HEK293T (cell line): ENCODE results near the gene EXOSC7.

ENCODE experiments used
- ARNT ChIP-seq: fragments of 450-650 bp; IDR thresholded peaks from 2 replicates; pipeline ENCODE4 v1.6.1; 2017; ENCODE audit warnings: mild to moderate bottlenecking
- BHLHE40 ChIP-seq: fragments of 450-650 bp; IDR thresholded peaks from 2 replicates; pipeline ENCODE4 v1.6.1; 2016; ENCODE audit warnings: mild to moderate bottlenecking, moderate library complexity, borderline replicate concordance
- ELF4 ChIP-seq: fragments of 450-650 bp; IDR thresholded peaks from 2 replicates; pipeline ENCODE4 v1.6.1; 2017; ENCODE audit warnings: antibody characterized with exemption
- FOXA1 ChIP-seq: fragments of 450-650 bp; IDR thresholded peaks from 2 replicates; pipeline ENCODE4 v1.6.1; 2016; ENCODE audit warnings: mild to moderate bottlenecking
- FOXK2 ChIP-seq: fragments of 450-650 bp; IDR thresholded peaks from 2 replicates; pipeline ENCODE4 v1.6.1; 2016; ENCODE audit warnings: mild to moderate bottlenecking
- FOXM1 ChIP-seq: fragments of 450-650 bp; IDR thresholded peaks from 2 replicates; pipeline ENCODE4 v1.6.1; 2017; ENCODE audit warnings: mild to moderate bottlenecking, borderline replicate concordance
- HDGF ChIP-seq: fragments of 450-650 bp; IDR thresholded peaks from 2 replicates; pipeline ENCODE4 v1.6.1; 2017; ENCODE audit warnings: antibody characterized with exemption, borderline replicate concordance
- L3MBTL2 ChIP-seq: fragments of 450-650 bp; conservative IDR thresholded peaks from 2 replicates; pipeline ENCODE4 v1.6.1; 2016; ENCODE audit warnings: mild to moderate bottlenecking
- SP1 ChIP-seq: fragments of 450-650 bp; IDR thresholded peaks from 2 replicates; pipeline ENCODE4 v1.6.1; 2017
- SUZ12 ChIP-seq: fragments of 450-650 bp; IDR thresholded peaks from 2 replicates; pipeline ENCODE4 v1.6.1; 2016; ENCODE audit warnings: mild to moderate bottlenecking
- TARDBP ChIP-seq: fragments of 450-650 bp; IDR thresholded peaks from 2 replicates; pipeline ENCODE4 v1.6.1; 2016
- TF ChIP-seq, protein P1 (sequence below): fragments of 450-650 bp; IDR thresholded peaks from 2 replicates; pipeline ENCODE4 v1.6.1; 2016

DNA sequence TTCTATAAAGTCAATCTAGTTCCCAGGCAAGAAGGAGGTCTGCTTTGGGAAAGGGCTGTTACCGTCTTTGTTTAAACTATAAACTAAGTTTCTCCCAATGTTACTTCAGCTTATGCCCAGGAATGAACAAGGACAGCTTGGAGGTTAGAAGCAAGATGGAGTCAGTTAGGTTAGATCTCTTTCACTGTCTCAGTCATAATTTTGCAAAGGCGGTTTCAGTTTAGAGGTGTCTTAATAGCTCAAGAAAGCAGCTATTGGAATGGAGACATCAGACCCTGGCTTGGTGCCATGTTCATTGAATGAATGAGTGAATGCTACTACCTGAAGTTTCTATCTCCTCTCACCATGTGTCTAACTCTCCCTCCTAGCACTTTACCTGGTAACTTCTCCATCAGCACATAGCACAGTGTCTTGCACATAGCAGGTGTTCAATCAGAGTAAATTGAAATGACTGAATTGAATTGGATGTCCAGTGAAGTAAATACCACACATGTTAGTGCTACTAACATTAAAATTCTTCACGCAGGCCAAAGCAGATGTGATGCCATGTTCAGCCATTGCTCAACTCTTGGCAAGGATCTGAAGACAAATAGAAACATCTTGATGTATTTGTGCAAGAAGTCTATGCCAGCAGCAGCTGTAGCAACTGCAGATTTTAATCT, 78.3 kb downstream of the EXOSC7 start:
- TF ChIP-seq TARDBP (no peak), FOXK2 (no peak), FOXM1 (no peak), SP1 (no peak), ELF4 (no peak), ARNT (no peak), SUZ12 (no peak), FOXA1 (no peak), HDGF (no peak), L3MBTL2 (no peak), BHLHE40 (no peak)
- TF ChIP-seq, protein P1, sequence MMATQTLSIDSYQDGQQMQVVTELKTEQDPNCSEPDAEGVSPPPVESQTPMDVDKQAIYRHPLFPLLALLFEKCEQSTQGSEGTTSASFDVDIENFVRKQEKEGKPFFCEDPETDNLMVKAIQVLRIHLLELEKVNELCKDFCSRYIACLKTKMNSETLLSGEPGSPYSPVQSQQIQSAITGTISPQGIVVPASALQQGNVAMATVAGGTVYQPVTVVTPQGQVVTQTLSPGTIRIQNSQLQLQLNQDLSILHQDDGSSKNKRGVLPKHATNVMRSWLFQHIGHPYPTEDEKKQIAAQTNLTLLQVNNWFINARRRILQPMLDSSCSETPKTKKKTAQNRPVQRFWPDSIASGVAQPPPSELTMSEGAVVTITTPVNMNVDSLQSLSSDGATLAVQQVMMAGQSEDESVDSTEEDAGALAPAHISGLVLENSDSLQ, result no peak
